Fibroblast of pulmonary artery (primary cell): ENCODE measurements around the gene S100A10.

Experiments used
- DNase-seq: peaks from one replicate; pipeline ENCODE4 v3.0.0-alpha.2; 2010; ENCODE audit warnings: low read depth
- H3K4me3 ChIP-seq: replicated peaks from 2 replicates; pipeline ENCODE4 v1.5.1; 2011; ENCODE audit warnings: low read depth, mild to moderate bottlenecking, control low read depth, low read length, moderate library complexity
- TF ChIP-seq, protein P1 (sequence below): IDR thresholded peaks from 2 replicates; pipeline ENCODE4 v1.5.1; 2011; ENCODE audit warnings: mild to moderate bottlenecking, control low read depth, low read length, inconsistent platforms; ENCODE audit errors: missing control alignments

Gene S100A10

DNA sequence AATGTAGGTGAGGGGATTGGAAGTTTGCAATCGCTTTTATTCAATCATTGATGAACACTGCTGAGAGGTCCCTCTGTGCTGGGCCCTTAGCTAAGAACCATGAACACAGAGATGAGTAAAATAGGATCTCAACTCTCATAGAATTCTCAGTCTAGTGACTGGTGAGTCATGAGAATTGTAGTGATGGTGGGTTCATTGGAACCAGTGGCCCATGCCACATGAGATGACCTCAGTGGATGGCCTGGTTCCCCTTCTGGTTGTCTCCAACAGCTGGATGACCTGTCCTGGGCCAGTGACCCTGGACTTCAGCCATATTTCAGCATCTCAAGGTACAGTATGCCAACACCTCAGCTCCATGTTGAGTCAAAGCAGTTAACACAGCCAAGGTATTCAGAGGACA lies 21.3 kb upstream of the S100A10 start:
- TF ChIP-seq, protein P1, sequence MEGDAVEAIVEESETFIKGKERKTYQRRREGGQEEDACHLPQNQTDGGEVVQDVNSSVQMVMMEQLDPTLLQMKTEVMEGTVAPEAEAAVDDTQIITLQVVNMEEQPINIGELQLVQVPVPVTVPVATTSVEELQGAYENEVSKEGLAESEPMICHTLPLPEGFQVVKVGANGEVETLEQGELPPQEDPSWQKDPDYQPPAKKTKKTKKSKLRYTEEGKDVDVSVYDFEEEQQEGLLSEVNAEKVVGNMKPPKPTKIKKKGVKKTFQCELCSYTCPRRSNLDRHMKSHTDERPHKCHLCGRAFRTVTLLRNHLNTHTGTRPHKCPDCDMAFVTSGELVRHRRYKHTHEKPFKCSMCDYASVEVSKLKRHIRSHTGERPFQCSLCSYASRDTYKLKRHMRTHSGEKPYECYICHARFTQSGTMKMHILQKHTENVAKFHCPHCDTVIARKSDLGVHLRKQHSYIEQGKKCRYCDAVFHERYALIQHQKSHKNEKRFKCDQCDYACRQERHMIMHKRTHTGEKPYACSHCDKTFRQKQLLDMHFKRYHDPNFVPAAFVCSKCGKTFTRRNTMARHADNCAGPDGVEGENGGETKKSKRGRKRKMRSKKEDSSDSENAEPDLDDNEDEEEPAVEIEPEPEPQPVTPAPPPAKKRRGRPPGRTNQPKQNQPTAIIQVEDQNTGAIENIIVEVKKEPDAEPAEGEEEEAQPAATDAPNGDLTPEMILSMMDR: no peak
- no peak for DNase-seq
- no peak overlapping the region for H3K4me3 ChIP-seq

DNA sequence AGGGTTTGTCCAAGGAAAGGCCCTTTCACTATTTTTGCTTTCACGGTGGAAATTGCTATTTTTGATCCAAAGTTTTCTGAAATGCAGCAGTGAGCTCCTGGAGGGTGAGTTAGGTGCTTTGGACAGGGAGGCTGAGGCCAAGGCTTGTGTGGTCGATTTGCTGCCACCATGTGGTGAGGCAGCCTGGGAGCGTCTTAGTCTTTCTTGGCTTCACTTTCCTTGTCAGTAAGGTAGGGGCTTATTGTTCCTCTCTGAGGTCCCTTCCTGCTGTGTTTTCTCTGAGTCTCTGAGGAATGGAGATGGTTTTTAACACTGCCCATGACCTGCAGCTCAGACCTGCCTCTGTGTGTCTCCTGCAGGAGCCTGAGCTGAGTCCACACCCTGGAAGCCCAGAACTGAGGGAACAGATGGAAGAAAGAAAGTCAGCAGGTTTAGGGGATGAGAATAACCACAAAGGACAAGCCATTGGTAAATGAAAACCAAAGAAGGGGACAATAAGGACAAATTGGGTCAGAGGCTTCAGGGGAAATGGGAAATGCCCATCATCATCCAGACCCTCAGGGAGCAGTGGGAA lies 20.1 kb upstream of the S100A10 start:
- DNase-seq: peak; percentile 68
- TF ChIP-seq, protein P1: peak; percentile 87
- H3K4me3 ChIP-seq: no peak overlapping the region

DNA sequence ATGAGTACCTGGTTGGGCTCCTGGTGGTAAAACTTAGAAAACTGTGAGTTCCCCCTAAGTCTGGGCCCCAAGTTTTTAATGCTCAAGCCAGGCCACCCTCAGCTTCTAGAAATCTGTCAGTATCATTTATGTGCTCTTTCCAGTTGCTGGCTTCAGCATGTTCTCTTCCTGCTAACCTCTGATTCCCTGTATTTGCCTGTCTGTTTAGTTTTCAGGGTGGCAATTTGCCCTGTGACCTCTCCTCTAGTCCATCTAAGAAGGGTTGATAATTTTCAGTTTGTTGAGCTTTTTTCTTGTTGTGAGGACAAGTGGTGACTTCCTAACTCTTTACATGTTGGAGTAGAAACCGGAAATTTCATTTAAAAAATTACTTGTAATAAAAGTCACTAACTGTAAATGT lies 16.0 kb upstream of the S100A10 start:
- TF ChIP-seq, protein P1: no peak
- no peak overlapping the region for H3K4me3 ChIP-seq

DNA sequence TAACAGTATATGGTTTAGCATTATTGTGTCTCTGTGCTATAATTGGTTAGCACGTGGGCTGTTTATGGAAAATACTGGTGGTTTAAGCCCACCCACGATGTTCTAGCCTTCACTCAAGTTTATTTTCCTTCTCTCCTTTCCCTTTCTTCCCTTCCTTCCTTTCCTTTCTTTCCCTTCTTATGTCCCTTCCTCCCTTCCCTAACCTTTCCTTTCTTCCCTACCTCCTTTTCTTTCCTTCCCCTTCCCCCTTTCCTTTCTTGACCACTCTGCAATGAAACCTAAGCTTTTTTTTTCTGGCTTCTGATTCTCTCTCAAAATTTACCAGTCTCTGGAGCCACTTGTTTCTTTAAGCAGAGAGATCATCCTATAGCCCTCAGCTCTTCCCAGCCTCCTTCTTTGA lies 13.4 kb upstream of the S100A10 start:
- no peak for DNase-seq
- no peak overlapping the region for H3K4me3 ChIP-seq
- TF ChIP-seq, protein P1: no peak

More for the DNA sequence above, 16.0 kb upstream of the S100A10 start:
- DNase-seq: no peak

DNA sequence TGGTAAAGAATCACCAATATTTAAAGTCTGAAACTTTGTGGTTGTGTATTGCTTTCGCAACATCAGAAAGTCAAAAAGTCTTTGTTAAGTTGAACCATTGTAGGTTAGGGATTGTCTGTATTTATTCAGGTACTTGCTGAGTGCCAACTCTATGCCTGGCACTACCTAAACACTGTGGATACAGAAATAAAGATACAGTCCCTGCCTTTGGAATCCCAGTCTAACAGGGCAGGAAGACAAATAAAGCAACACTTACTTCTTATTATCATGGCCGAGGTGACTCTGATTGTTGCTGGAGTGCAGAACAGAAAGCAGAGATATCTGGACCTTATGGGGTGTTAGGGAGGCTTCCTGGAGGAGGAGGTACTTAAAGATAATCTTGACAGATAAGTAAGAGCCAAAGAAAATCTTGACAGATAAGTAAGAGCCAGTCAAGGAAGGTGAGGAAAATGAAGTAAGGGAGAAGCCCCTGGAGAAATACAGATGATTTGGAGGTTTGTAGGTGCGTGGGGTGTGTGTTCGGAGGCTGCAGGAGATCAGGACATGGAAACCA lies 11.8 kb upstream of the S100A10 start:
- H3K4me3 ChIP-seq: no peak overlapping the region
- no peak for DNase-seq
- TF ChIP-seq, protein P1: no peak

DNA sequence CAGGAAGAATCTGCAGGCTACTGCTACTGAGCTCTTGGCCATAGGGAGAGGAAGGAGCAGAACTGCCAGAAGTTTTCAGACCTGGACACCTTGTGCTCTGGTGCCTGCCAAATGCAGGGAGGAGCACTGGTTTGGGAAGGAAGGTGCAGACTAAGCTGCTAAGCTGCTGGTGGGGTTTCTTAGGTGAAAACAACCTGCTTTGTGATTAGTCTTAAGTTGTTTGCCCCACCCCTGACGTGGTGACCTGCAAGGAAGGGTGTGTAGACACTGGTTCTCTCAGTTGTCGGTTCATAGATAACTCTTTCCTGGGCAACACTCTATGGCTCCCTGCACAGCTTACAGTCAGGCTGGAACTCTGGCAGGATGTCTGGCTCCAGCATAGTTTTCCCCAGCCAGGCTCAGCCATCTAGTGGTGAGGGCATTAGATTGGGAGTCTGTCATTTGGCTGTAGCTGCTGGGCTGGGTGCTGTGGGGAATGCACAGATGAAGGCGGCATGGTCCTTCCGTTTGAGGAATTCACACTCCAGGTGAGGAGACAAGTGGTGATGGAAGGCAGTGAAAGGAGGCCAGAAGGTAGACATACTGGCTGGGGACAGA lies 10.3 kb upstream of the S100A10 start:
- DNase-seq: no peak
- TF ChIP-seq, protein P1: peak; percentile 29
- H3K4me3 ChIP-seq: no peak overlapping the region

DNA sequence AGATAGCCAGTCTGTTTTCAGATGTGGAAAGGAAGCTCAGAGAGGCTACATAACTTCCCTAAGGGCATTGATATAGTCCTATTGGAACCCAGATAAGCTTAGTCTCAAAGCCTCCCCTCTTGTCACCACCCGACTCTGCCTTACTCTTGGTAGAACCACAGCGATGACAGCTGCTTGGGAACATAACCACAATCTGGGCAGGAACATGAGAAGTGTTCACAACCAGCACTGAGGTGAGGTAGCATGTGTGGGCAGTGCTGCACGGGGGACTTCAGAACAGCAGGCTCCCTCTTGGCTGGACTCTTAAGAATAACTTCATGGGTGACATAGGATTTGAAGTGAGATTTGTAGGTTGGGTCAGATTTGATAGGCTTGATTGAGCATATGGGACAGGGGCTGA lies 9.3 kb upstream of the S100A10 start:
- H3K4me3 ChIP-seq: no peak overlapping the region
- no peak for DNase-seq
- TF ChIP-seq, protein P1: no peak
